Measurements from ENCODE around the gene NHS. TPM values are rescaled to one million over a fixed set of nuclear protein-coding genes. Genes with fewer than 3 reads are reported as not detected.

The NHS gene
- total and polyA plus RNA-seq, 2 of the 13 experiments (the other 11 are each of a cell fraction or from before 2014, with no cell fraction given) = 0.02 TPM; not detected in 1

DNA sequence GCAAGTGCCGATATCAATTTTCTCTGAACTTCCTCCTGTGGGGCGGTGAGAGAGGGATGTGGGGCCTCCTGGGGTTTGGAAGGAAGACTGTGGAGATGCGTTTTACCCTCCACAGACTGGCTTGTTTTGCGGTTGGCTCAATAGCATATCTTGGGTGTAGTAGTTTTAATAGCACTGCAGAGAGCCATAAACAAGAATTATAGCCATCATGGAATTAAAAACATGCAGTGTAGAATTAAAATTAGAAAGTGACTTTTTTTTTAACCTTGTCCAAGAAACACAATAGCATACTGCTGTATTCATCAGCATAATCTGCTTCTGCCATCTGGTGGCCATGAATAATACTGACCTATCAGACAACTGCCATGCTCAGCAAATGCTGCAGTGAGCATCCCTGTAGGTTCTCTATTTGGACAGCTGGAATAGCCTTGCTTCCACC lies 315.0 kb downstream of the NHS start:
- ChIA-PET CTCF (ENCODE audit: low intra/inter-chr PET ratio, low total read pairs) (interaction anchor here (0.7 to 1.7 kb wide), 3 partner anchors 155 to 569 kb away, joined by 3 to 9 read pairs (median 5); no protein-coding TSS in a partner anchor), POLR2A (no interaction called here)
- in situ Hi-C loops (cut with HindIII; ENCODE audit: extremely low pct_ligation_motif_present, low pct_unique_long_range_greater_than_20kb) = loop anchor here (5.0 to 25.0 kb wide), 2 partner anchors 153 to 453 kb away; no protein-coding TSS in a partner anchor
- no TSS peak for BruUV-seq (replicated peaks)
- no peaks in the 10 kb centered on the region for H4K20me1 ChIP-seq (ENCODE audit: insufficient read depth, low read length)
- H3K4me3 ChIP-seq (replicated peaks in 1 of 3; ENCODE audit: insufficient read depth in 1 of 3, low read depth in 2 of 3, low read length in 3 of 3) = no peak overlapping the region
- peak; percentile 74 for FAIRE-seq
- TF ChIP-seq RBM22 (optimal IDR thresholded peaks at IDR 0.05; ENCODE audit: low read length) (no peak), KDM2A (CRISPR knock-in tag; IDR thresholded peaks at IDR 0.05; ENCODE audit: borderline replicate concordance, low read depth) (no peak), CTCF (CRISPR knock-in tag; IDR thresholded peaks at IDR 0.05) (peak; percentile 66), HDAC1 (CRISPR knock-in tag; IDR thresholded peaks at IDR 0.05) (no peak), TRIM22 (IDR thresholded peaks at IDR 0.05) (no peak), MAFK (conservative IDR thresholded peaks at IDR 0.05 in 1 of 2, IDR thresholded peaks at IDR 0.05 in 1 of 2; ENCODE audit: low read length in 2 of 2) (peak; percentile 58 to 71), STAG1 (CRISPR knock-in tag; IDR thresholded peaks at IDR 0.05) (peak; percentile 70), ZNF224 (CRISPR knock-in tag; IDR thresholded peaks at IDR 0.05) (no peak), SMC3 (IDR thresholded peaks at IDR 0.05; ENCODE audit: low read length) (peak; percentile 52; the same call in 1 of the 2 replicates), MAFF (IDR thresholded peaks at IDR 0.05; ENCODE audit: low read depth, low read length) (peak; percentile 66)
- TF ChIP-seq, protein P1, sequence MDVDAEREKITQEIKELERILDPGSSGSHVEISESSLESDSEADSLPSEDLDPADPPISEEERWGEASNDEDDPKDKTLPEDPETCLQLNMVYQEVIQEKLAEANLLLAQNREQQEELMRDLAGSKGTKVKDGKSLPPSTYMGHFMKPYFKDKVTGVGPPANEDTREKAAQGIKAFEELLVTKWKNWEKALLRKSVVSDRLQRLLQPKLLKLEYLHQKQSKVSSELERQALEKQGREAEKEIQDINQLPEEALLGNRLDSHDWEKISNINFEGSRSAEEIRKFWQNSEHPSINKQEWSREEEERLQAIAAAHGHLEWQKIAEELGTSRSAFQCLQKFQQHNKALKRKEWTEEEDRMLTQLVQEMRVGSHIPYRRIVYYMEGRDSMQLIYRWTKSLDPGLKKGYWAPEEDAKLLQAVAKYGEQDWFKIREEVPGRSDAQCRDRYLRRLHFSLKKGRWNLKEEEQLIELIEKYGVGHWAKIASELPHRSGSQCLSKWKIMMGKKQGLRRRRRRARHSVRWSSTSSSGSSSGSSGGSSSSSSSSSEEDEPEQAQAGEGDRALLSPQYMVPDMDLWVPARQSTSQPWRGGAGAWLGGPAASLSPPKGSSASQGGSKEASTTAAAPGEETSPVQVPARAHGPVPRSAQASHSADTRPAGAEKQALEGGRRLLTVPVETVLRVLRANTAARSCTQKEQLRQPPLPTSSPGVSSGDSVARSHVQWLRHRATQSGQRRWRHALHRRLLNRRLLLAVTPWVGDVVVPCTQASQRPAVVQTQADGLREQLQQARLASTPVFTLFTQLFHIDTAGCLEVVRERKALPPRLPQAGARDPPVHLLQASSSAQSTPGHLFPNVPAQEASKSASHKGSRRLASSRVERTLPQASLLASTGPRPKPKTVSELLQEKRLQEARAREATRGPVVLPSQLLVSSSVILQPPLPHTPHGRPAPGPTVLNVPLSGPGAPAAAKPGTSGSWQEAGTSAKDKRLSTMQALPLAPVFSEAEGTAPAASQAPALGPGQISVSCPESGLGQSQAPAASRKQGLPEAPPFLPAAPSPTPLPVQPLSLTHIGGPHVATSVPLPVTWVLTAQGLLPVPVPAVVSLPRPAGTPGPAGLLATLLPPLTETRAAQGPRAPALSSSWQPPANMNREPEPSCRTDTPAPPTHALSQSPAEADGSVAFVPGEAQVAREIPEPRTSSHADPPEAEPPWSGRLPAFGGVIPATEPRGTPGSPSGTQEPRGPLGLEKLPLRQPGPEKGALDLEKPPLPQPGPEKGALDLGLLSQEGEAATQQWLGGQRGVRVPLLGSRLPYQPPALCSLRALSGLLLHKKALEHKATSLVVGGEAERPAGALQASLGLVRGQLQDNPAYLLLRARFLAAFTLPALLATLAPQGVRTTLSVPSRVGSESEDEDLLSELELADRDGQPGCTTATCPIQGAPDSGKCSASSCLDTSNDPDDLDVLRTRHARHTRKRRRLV (CRISPR knock-in tag; IDR thresholded peaks at IDR 0.05) = no peak
- TF ChIP-seq, protein P2, sequence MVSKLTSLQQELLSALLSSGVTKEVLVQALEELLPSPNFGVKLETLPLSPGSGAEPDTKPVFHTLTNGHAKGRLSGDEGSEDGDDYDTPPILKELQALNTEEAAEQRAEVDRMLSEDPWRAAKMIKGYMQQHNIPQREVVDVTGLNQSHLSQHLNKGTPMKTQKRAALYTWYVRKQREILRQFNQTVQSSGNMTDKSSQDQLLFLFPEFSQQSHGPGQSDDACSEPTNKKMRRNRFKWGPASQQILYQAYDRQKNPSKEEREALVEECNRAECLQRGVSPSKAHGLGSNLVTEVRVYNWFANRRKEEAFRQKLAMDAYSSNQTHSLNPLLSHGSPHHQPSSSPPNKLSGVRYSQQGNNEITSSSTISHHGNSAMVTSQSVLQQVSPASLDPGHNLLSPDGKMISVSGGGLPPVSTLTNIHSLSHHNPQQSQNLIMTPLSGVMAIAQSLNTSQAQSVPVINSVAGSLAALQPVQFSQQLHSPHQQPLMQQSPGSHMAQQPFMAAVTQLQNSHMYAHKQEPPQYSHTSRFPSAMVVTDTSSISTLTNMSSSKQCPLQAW (CRISPR knock-in tag; IDR thresholded peaks at IDR 0.05) = no peak
- H3K79me2 ChIP-seq (ENCODE audit: insufficient read depth, low read length) = no peaks in the 10 kb centered on the region
- peak; percentile 81 for ATAC-seq
- no peaks in the 10 kb centered on the region for H3K27me3 ChIP-seq (ENCODE audit: control insufficient read depth in 1 of 2, insufficient read depth in 2 of 2, low read length in 2 of 2)
- intact Hi-C loops (cut with micrococcal nuclease; ENCODE audit: unreplicated experiment) = loop anchor here (10.0 kb wide), 1 partner anchor 525 kb away; no protein-coding TSS in a partner anchor
- H3K9me3 ChIP-seq (ENCODE audit: low read length) = no peaks in the 10 kb centered on the region
- H2AFZ ChIP-seq (ENCODE audit: low read length) = no peak overlapping the region
- no peak overlapping the region for H3K27ac ChIP-seq (ENCODE audit: extremely low read length, insufficient read depth, low read length)
- DNase-seq (ENCODE audit: low spot score) = peak; percentile 35
- 61% methylated on average over 4 of the region's 4 CpGs for WGBS (ENCODE audit: low lambda C conversion rate)
- H3K4me2 ChIP-seq (ENCODE audit: low read depth, low read length) = no peak overlapping the region
- H3K9ac ChIP-seq (ENCODE audit: insufficient read depth, low read depth, low read length) = no peak overlapping the region
- no peaks in the 10 kb centered on the region for H3K4me1 ChIP-seq (ENCODE audit: insufficient read depth, low read length)
- H3K36me3 ChIP-seq (replicated peaks in 1 of 2; ENCODE audit: control insufficient read depth in 1 of 2, insufficient read depth in 2 of 2, low read length in 2 of 2) = no peaks in the 10 kb centered on the region
